Neural cell (in vitro differentiated cells): ENCODE measurements around the gene TPRA1. TPM values are rescaled to one million over a fixed set of nuclear protein-coding genes. Genes with fewer than 3 reads are reported as not detected.

Experiments
- H2AFZ ChIP-seq: fragments of 200-600, 300-800 bp; sonication (generic), shearing (Covaris generic); 2 replicates; pipeline ENCODE4 v1.6.0; 2014; ENCODE audit warnings: low read depth, mild to moderate bottlenecking, antibody characterized with exemption, low read length, moderate library complexity
- H3F3A ChIP-seq: fragments of 200-600 bp; shearing (Covaris generic); 2 replicates; pipeline ENCODE4 v1.6.1; 2016; ENCODE audit warnings: mild to moderate bottlenecking, moderate library complexity, mixed read lengths, antibody characterized with exemption, low read length; ENCODE audit not compliant: insufficient read depth, poor library complexity, severe bottlenecking
- H3K27ac ChIP-seq: fragments of 200-600, 300-800 bp; sonication (generic), shearing (Covaris generic); 2 replicates; pipeline ENCODE4 v1.5.1; 2014; ENCODE audit warnings: mild to moderate bottlenecking, low read length, moderate library complexity
- H3K27me3 ChIP-seq: fragments of 300-800, 200-600 bp; sonication (generic), shearing (Covaris generic); 2 replicates; pipeline ENCODE4 v1.6.0; 2014; ENCODE audit warnings: mild to moderate bottlenecking, low read depth, low read length, moderate library complexity; ENCODE audit not compliant: insufficient read depth
- H3K36me3 ChIP-seq: fragments of 300-800, 200-600 bp; sonication (generic), shearing (Covaris generic); 2 replicates; pipeline ENCODE4 v1.5.1; 2014; ENCODE audit warnings: mild to moderate bottlenecking, antibody characterized with exemption, low read length, moderate library complexity; ENCODE audit not compliant: insufficient read depth
- H3K4me2 ChIP-seq: fragments of 300-800, 200-600 bp; sonication (generic), shearing (Covaris generic); 2 replicates; pipeline ENCODE4 v1.6.0; 2014; ENCODE audit warnings: mild to moderate bottlenecking, low read length
- H3K4me3 ChIP-seq: fragments of 300-800, 200-600 bp; sonication (generic), shearing (Covaris generic); 2 replicates; pipeline ENCODE4 v1.5.1; 2014; ENCODE audit warnings: mild to moderate bottlenecking, low read length, moderate library complexity
- H3K79me2 ChIP-seq: fragments of 200-600 bp; shearing (Covaris generic); replicated peaks from 2 replicates; pipeline ENCODE4 v1.6.0; 2014; ENCODE audit warnings: mild to moderate bottlenecking, low read length, moderate library complexity; ENCODE audit not compliant: insufficient read depth
- H3K9ac ChIP-seq: fragments of 300-800, 200-600 bp; sonication (generic), shearing (Covaris generic); 2 replicates; pipeline ENCODE4 v1.6.1; 2016; ENCODE audit warnings: mild to moderate bottlenecking, low read length, mixed read lengths
- H3K9me2 ChIP-seq: fragments of 200-600 bp; shearing (Covaris generic); 2 replicates; pipeline ENCODE4 v1.6.1; 2016; ENCODE audit warnings: mild to moderate bottlenecking, low read length, mixed read lengths; ENCODE audit not compliant: insufficient read depth
- H3K9me3 ChIP-seq: fragments of 200-600, 300-800 bp; sonication (generic), shearing (Covaris generic); 2 replicates; pipeline ENCODE4 v1.6.1; 2016; ENCODE audit warnings: mild to moderate bottlenecking, mixed run types, low read length, moderate library complexity, mixed read lengths
- H4K20me1 ChIP-seq: fragments of 200-600 bp; shearing (Covaris generic); 2 replicates; pipeline ENCODE4 v1.6.1; 2016; ENCODE audit warnings: mild to moderate bottlenecking, mixed run types; ENCODE audit not compliant: insufficient read depth
- CTCF ChIP-seq: fragments of 450-650 bp; IDR thresholded peaks from 2 replicates; pipeline ENCODE4 v1.5.1; 2014; ENCODE audit warnings: antibody characterized with exemption, mild to moderate bottlenecking, moderate library complexity; ENCODE audit not compliant: poor library complexity, severe bottlenecking
- EP300 ChIP-seq: fragments of 450-650 bp; conservative IDR thresholded peaks from 2 replicates; pipeline ENCODE4 v1.6.1; 2014; ENCODE audit warnings: antibody characterized with exemption, mild to moderate bottlenecking, moderate library complexity; ENCODE audit not compliant: poor library complexity, severe bottlenecking
- EZH2 ChIP-seq: fragments of 200-600, 300-800 bp; shearing (Covaris generic), sonication (generic); IDR thresholded peaks from 2 replicates; pipeline ENCODE4 v1.6.1; 2014; ENCODE audit warnings: antibody characterized with exemption, low read length, borderline replicate concordance, mild to moderate bottlenecking; ENCODE audit not compliant: insufficient read depth, poor library complexity, severe bottlenecking
- MXI1 ChIP-seq: fragments of 450-650 bp; conservative IDR thresholded peaks from 2 replicates; pipeline ENCODE4 v1.6.1; 2014; ENCODE audit warnings: antibody characterized with exemption, mild to moderate bottlenecking; ENCODE audit not compliant: poor library complexity, severe bottlenecking
- POLR2AphosphoS5 ChIP-seq: IDR thresholded peaks from 2 replicates; pipeline ENCODE4 v1.6.1; 2012
- RAD21 ChIP-seq: fragments of 450-650 bp; conservative IDR thresholded peaks from 2 replicates; pipeline ENCODE4 v1.6.1; 2014; ENCODE audit warnings: antibody characterized with exemption, mild to moderate bottlenecking, moderate library complexity
- SMC3 ChIP-seq: fragments of 450-650 bp; conservative IDR thresholded peaks from 2 replicates; pipeline ENCODE4 v1.6.1; 2014; ENCODE audit warnings: antibody characterized with exemption, mild to moderate bottlenecking, moderate library complexity; ENCODE audit not compliant: poor library complexity
- TAF1 ChIP-seq: IDR thresholded peaks from 2 replicates; pipeline ENCODE4 v1.6.1; 2012; ENCODE audit warnings: low read depth
- polyA plus RNA-seq: library from polyadenylated mRNA; depleted of rRNA; stranded (reverse); fragments of >200 nt; gene quantifications from 2 replicates; pipeline ENCODE4 v1.2.3, GENCODE V29; 2014
- TF ChIP-seq, protein P1 (sequence below): IDR thresholded peaks from 2 replicates; pipeline ENCODE4 v1.6.1; 2012; ENCODE audit warnings: borderline replicate concordance

TPRA1 gene
- polyA plus RNA-seq, 1 donor from 2014 or later = 26.5 TPM

DNA sequence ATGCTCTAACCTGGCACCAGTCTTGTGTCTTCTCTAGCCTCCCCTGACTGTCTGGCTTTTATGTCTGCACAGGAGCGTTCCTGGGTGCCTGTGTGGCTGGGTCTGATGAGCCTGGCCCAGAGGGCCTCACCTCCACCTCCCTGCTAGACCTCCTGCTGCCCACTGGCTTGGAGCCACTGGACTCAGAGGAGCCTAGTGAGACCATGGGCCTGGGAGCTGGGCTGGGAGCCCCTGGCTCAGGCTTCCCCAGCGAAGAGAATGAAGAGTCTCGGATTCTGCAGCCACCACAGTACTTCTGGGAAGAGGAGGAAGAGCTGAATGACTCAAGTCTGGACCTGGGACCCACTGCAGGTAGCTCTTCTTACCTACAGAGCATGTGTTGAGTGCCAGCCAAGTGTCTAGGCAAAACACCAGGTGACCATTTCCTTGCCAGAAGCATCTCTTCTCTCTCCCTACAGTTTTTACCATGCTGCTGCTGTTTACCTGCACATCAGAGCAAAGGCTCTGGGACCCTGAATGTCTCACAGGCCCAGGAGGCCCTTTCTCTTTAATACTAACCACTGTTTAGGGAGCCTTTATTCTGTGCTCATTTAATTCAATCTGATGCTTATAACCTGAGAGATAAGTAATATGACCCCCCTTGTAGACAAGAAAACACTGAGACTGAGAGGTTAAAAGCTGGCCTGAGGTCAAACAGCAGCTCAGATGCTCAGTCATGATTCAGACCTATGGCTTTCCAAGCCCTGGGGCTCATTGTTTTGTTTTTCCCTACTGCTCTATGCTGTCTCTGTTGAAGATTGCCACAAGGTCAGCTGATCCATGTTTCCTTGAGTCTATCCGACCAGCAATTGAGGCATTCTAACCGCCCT is 48.9 kb upstream of the TPRA1 start:
- Histone ChIP-seq H3K27me3 (no peaks in the 10 kb centered on the region), H3K9me3 (no peaks in the 10 kb centered on the region), H3K36me3 (no peaks in the 10 kb centered on the region), H2AFZ (no peak overlapping the region), H3K4me2 (no peak overlapping the region), H3K9ac (no peak overlapping the region), H3K9me2 (no peaks in the 10 kb centered on the region), H3K79me2 (peaks cover 30% of the 10 kb centered on the region), H3K4me3 (no peak overlapping the region), H3F3A (no peaks in the 10 kb centered on the region), H3K27ac (no peak overlapping the region), H4K20me1 (no peaks in the 10 kb centered on the region)
- TF ChIP-seq EP300 (no peak), TAF1 (no peak), SMC3 (no peak), RAD21 (no peak), EZH2 (no peak), CTCF (no peak), MXI1 (no peak), POLR2AphosphoS5 (no peak)
- TF ChIP-seq, protein P1, sequence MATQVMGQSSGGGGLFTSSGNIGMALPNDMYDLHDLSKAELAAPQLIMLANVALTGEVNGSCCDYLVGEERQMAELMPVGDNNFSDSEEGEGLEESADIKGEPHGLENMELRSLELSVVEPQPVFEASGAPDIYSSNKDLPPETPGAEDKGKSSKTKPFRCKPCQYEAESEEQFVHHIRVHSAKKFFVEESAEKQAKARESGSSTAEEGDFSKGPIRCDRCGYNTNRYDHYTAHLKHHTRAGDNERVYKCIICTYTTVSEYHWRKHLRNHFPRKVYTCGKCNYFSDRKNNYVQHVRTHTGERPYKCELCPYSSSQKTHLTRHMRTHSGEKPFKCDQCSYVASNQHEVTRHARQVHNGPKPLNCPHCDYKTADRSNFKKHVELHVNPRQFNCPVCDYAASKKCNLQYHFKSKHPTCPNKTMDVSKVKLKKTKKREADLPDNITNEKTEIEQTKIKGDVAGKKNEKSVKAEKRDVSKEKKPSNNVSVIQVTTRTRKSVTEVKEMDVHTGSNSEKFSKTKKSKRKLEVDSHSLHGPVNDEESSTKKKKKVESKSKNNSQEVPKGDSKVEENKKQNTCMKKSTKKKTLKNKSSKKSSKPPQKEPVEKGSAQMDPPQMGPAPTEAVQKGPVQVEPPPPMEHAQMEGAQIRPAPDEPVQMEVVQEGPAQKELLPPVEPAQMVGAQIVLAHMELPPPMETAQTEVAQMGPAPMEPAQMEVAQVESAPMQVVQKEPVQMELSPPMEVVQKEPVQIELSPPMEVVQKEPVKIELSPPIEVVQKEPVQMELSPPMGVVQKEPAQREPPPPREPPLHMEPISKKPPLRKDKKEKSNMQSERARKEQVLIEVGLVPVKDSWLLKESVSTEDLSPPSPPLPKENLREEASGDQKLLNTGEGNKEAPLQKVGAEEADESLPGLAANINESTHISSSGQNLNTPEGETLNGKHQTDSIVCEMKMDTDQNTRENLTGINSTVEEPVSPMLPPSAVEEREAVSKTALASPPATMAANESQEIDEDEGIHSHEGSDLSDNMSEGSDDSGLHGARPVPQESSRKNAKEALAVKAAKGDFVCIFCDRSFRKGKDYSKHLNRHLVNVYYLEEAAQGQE = no peak

- no peaks in the 10 kb centered on the region for H3K9me3 ChIP-seq
- no peaks in the 10 kb centered on the region for H3F3A ChIP-seq
- H2AFZ ChIP-seq = no peak overlapping the region
- no peaks in the 10 kb centered on the region for H3K9me2 ChIP-seq
- H3K36me3 ChIP-seq = no peaks in the 10 kb centered on the region
- no peaks in the 10 kb centered on the region for H3K27me3 ChIP-seq
- H3K27ac ChIP-seq = no peak overlapping the region
- no peak overlapping the region for H3K4me3 ChIP-seq
- TF ChIP-seq EZH2 = no peak
- no peak for TF ChIP-seq MXI1
- TF ChIP-seq, protein P1 = no peak
- no peak overlapping the region for H3K9ac ChIP-seq
- no peak overlapping the region for H3K4me2 ChIP-seq
- peaks cover 41% of the 10 kb centered on the region for H3K79me2 ChIP-seq
- no peaks in the 10 kb centered on the region for H4K20me1 ChIP-seq
These were observed 47.4 kb upstream of the TPRA1 start for GRCh38 chr3:127637971-127638370.
